Breast epithelium (tissue), 3 donors: ENCODE results near the gene CLTC.
"Not testable (repeated sequence)": the region's sequence is repeated elsewhere in the genome, so short reads cannot be mapped to it uniquely, and the experiment has no call there.

Experiments used
- POLR2A ChIP-seq: fragments of 450-650 bp; IDR thresholded peaks from one replicate; pipeline ENCODE4 v1.6.1; 2016; ENCODE audit warnings: antibody characterized with exemption, mild to moderate bottlenecking, moderate library complexity
- POLR2AphosphoS5 ChIP-seq, 3 donors: sonication (generic); formaldehyde crosslinking; IDR thresholded peaks; one replicate each; pipeline ENCODE4 v1.6.1; 2017; ENCODE audit warnings: antibody characterized with exemption in 3 of 3
- TF ChIP-seq, protein P1 (sequence below), 3 donors: fragments of 450-650 bp; IDR thresholded peaks; one replicate each; pipeline ENCODE4 v1.5.1; 2016 to 2017; ENCODE audit warnings: antibody characterized with exemption in 3 of 3, mild to moderate bottlenecking in 3 of 3, moderate library complexity in 3 of 3

DNA sequence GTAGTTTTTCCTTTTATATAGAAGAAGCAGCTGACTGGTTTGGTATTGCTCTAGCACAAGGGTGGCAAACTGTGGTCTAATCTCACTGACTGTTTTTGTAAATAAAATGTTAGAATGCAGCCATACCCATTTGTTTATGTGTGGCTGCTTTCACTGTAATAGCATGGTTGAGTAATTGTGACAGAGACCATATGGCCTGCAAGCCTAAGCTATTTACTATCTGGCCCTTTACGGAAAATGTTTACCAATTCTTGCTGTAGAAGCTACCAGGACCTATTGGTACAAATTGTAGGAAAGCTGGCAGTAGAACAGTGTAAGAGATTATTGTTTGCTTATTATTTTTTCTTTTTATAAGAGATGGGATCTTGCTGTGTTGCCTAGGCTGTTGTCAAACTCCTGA is 35.5 kb upstream of the CLTC start:
- TF ChIP-seq, protein P1, sequence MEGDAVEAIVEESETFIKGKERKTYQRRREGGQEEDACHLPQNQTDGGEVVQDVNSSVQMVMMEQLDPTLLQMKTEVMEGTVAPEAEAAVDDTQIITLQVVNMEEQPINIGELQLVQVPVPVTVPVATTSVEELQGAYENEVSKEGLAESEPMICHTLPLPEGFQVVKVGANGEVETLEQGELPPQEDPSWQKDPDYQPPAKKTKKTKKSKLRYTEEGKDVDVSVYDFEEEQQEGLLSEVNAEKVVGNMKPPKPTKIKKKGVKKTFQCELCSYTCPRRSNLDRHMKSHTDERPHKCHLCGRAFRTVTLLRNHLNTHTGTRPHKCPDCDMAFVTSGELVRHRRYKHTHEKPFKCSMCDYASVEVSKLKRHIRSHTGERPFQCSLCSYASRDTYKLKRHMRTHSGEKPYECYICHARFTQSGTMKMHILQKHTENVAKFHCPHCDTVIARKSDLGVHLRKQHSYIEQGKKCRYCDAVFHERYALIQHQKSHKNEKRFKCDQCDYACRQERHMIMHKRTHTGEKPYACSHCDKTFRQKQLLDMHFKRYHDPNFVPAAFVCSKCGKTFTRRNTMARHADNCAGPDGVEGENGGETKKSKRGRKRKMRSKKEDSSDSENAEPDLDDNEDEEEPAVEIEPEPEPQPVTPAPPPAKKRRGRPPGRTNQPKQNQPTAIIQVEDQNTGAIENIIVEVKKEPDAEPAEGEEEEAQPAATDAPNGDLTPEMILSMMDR (IDR thresholded peaks at IDR 0.05): not testable (repeated sequence)
- not testable (repeated sequence) for TF ChIP-seq POLR2A; POLR2AphosphoS5 (IDR thresholded peaks at IDR 0.05)
